Measurements from ENCODE around the gene SPECC1. TPM values are rescaled to one million over a fixed set of nuclear protein-coding genes. Genes with fewer than 3 reads are reported as not detected.

SPECC1 gene
- total and polyA plus RNA-seq, 12 donors = 19.2 to 96.1 (median 40.3) TPM

DNA sequence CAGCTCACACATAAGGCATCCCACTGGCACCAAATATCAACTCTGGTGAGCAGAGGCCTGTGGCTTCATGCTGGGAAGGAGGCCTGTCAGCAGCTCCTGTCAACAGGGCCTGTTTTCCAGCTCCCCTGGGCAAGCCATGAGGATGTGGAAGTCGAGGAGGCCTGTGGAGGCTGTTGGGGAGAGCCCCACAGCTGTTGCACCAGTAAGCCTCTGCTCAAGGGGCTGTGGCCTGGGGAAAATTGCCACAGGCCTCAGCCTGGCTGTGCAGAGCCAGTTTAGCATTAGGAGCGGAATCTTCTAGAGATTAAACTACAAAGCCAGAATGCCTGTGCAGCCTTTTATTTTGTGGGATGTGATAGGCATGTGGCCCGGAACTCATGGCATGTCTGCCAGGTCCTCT, 202.1 kb downstream of the SPECC1 start:
- H3K36me3 ChIP-seq (replicated peaks in 1 of 2) = no peaks in the 10 kb centered on the region
- DNase-seq = no peak
- no peaks in the 10 kb centered on the region for H3K9me3 ChIP-seq (replicated peaks in 1 of 3)
- H3K4me3 ChIP-seq = no peak overlapping the region
- intact Hi-C loops (cut with DNase I) = no loop called here
- no peak for TF ChIP-seq POLR2A (IDR thresholded peaks at IDR 0.05)
- TF ChIP-seq, protein P1, sequence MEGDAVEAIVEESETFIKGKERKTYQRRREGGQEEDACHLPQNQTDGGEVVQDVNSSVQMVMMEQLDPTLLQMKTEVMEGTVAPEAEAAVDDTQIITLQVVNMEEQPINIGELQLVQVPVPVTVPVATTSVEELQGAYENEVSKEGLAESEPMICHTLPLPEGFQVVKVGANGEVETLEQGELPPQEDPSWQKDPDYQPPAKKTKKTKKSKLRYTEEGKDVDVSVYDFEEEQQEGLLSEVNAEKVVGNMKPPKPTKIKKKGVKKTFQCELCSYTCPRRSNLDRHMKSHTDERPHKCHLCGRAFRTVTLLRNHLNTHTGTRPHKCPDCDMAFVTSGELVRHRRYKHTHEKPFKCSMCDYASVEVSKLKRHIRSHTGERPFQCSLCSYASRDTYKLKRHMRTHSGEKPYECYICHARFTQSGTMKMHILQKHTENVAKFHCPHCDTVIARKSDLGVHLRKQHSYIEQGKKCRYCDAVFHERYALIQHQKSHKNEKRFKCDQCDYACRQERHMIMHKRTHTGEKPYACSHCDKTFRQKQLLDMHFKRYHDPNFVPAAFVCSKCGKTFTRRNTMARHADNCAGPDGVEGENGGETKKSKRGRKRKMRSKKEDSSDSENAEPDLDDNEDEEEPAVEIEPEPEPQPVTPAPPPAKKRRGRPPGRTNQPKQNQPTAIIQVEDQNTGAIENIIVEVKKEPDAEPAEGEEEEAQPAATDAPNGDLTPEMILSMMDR (IDR thresholded peaks at IDR 0.05) = no peak
- no peak overlapping the region for H3K27ac ChIP-seq
- H3K27me3 ChIP-seq = no peaks in the 10 kb centered on the region
- WGBS, 4 donors = 93 to 100% (median 93%) methylated on average over 1 to 3 of the region's 3 CpGs
- H3K4me1 ChIP-seq (replicated peaks in 1 of 2) = no peaks in the 10 kb centered on the region

DNA sequence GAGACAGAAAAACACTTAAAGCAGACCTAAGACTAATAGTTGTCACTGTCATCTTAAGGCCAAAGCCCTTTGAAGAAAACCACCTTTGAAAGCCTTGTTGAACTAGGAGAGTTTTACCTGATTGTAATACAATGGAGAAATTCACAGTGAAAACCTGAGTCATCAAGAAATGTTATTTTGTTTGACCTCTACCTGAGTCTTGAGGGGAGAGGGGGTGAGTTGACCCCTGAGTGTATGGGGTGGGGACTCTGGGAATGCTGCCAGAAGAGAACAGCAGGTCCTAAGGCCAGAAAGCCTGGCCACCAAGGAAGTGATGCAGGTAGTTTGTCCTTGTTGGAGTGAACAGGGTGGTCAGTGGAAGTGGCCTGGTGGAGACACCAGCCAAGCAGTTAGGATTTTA, 204.3 kb downstream of the SPECC1 start:
- H3K4me3 ChIP-seq = no peak overlapping the region
- intact Hi-C loops (cut with DNase I) = no loop called here
- H3K36me3 ChIP-seq (replicated peaks in 1 of 2) = no peaks in the 10 kb centered on the region
- no peak overlapping the region for H3K27ac ChIP-seq
- no peak for DNase-seq
- no peaks in the 10 kb centered on the region for H3K27me3 ChIP-seq
- TF ChIP-seq, protein P1 (IDR thresholded peaks at IDR 0.05) = no peak
- TF ChIP-seq POLR2A (IDR thresholded peaks at IDR 0.05) = no peak
- no peaks in the 10 kb centered on the region for H3K9me3 ChIP-seq (replicated peaks in 1 of 3)
- no peaks in the 10 kb centered on the region for H3K4me1 ChIP-seq (replicated peaks in 1 of 2)

DNA sequence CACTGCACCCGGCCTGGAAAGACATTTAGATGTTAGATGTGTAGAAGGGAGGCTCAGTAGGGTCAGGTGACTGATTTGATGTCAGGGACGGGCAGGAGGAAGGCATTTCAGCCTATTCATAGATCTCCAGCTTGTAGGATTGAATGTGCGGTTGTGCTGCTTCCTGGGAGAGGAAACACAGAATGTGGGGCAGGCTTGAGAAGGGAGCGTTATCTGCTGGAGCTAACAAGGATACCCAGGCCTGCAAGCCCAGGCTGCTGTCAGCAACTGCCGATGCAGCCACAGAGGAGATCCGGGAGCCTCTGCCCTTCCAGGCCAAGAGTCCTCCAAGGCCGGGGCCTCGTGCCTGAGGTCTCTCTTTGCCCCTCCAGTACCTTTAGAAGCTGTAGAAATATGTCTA, 205.6 kb downstream of the SPECC1 start:
- Histone ChIP-seq H3K4me1 (replicated peaks in 1 of 2) (no peaks in the 10 kb centered on the region), H3K9me3 (replicated peaks in 1 of 3) (no peaks in the 10 kb centered on the region), H3K36me3 (replicated peaks in 1 of 2) (no peaks in the 10 kb centered on the region), H3K27me3 (no peaks in the 10 kb centered on the region), H3K27ac (no peak overlapping the region), H3K4me3 (no peak overlapping the region)
- TF ChIP-seq, protein P1 (IDR thresholded peaks at IDR 0.05) = no peak
- TF ChIP-seq POLR2A (IDR thresholded peaks at IDR 0.05) = no peak
- DNase-seq = no peak
- intact Hi-C loops (cut with DNase I) = no loop called here
- WGBS, 4 donors = 88 to 92% (median 90%) methylated on average over 7 to 8 of the region's 8 CpGs

DNA sequence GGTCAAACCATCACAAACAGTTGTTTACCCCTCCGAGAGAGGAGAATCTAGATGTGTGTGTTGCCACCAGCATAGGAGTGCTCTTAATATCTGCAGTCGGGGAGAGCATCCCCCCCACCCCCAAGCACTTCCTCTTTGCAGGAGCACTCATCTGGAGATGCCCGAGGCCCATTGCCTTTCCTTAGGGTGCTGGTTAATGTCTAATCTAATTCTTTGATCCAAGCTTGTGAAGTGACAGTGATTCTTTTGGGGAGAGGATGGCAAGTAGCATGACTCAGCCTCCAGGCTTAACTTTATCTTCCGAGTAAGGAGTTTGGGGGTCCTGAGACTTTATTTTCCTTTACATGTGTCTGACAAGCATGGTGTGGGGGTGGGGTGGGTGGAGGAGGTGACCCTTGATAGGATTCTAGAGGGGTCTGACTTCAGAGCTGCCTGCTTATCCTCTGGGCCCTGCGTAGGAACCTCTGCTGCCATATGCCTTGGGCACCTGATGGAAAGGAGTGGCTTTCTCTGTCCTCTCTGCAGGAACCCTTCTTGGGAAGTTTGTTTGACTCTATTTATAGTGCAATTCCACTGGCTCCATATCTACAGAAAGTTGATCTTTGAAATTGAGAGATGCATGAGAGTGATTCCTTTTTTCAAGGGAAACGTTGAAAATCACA, 207.1 kb downstream of the SPECC1 start:
- intact Hi-C loops (cut with DNase I) = no loop called here
- no peak for DNase-seq
- WGBS, 4 donors = 79 to 92% (median 83%) methylated on average over 4 to 6 of the region's 6 CpGs
- Histone ChIP-seq H3K9me3 (replicated peaks in 1 of 3) (no peaks in the 10 kb centered on the region), H3K4me3 (no peak overlapping the region), H3K4me1 (replicated peaks in 1 of 2) (no peaks in the 10 kb centered on the region), H3K36me3 (replicated peaks in 1 of 2) (no peaks in the 10 kb centered on the region), H3K27me3 (no peaks in the 10 kb centered on the region), H3K27ac (no peak overlapping the region)
- TF ChIP-seq, protein P1 (IDR thresholded peaks at IDR 0.05) = no peak
- TF ChIP-seq POLR2A (IDR thresholded peaks at IDR 0.05) = no peak

Measured in adrenal gland (tissue), 12 donors.